Measurements from ENCODE around the gene SLC22A25.
"Not testable (repeated sequence)": the region's sequence is repeated elsewhere in the genome, so short reads cannot be mapped to it uniquely, and the experiment has no call there.

SLC22A25 gene

GRCh38 chr11:63248966-63249365, 5.6 kb upstream of the SLC22A25 start:
- Histone ChIP-seq H3K9me3 (ENCODE audit: severe bottlenecking) (no peaks in the 10 kb centered on the region), H3K4me3 (ENCODE audit: low read depth, low read length) (no peak overlapping the region), H3K27me3 (ENCODE audit: insufficient read depth, low read depth, severe bottlenecking) (peaks cover 37% of the 10 kb centered on the region), H3K36me3 (no peaks in the 10 kb centered on the region), H3K27ac (no peak overlapping the region)
- no peak for DNase-seq
- no peak for TF ChIP-seq CTCF (IDR thresholded peaks at IDR 0.05; ENCODE audit: low read depth, low read length)

GRCh38 chr11:63247237-63248002, 4.0 kb upstream of the SLC22A25 start:
- DNase-seq; H3K4me3 ChIP-seq (ENCODE audit: low read depth, low read length); H3K9me3 ChIP-seq (ENCODE audit: severe bottlenecking); H3K36me3 ChIP-seq; H3K27ac ChIP-seq: not testable (repeated sequence)
- H3K27me3 ChIP-seq (ENCODE audit: insufficient read depth, low read depth, severe bottlenecking) = peaks cover 47% of the 10 kb centered on the region

- TF ChIP-seq CTCF (IDR thresholded peaks at IDR 0.05; ENCODE audit: low read depth, low read length) = no peak
- H3K4me3 ChIP-seq (ENCODE audit: low read depth, low read length) = no peak overlapping the region
- H3K9me3 ChIP-seq (ENCODE audit: severe bottlenecking) = no peaks in the 10 kb centered on the region
Observed at GRCh38 chr11:63246045-63246444, 2.6 kb upstream of the SLC22A25 start.

GRCh38 chr11:63244862-63245261, 1.5 kb upstream of the SLC22A25 start:
- no peak for DNase-seq

More at GRCh38 chr11:63246045-63246444, 2.6 kb upstream of the SLC22A25 start:
- Histone ChIP-seq H3K27me3 (ENCODE audit: insufficient read depth, low read depth, severe bottlenecking) (peaks cover 40% of the 10 kb centered on the region), H3K36me3 (no peaks in the 10 kb centered on the region), H3K27ac (no peak overlapping the region)
- DNase-seq = no peak

GRCh38 chr11:63242089-63242781, 1.2 kb downstream of the SLC22A25 start:
- H3K36me3 ChIP-seq = no peaks in the 10 kb centered on the region
- peaks cover 45% of the 10 kb centered on the region for H3K27me3 ChIP-seq (ENCODE audit: insufficient read depth, low read depth, severe bottlenecking)
- H3K9me3 ChIP-seq (ENCODE audit: severe bottlenecking) = no peaks in the 10 kb centered on the region
- no peak for DNase-seq
- no peak for TF ChIP-seq CTCF (IDR thresholded peaks at IDR 0.05; ENCODE audit: low read depth, low read length)
- H3K4me3 ChIP-seq (ENCODE audit: low read depth, low read length) = no peak overlapping the region
- H3K27ac ChIP-seq = no peak overlapping the region

More at GRCh38 chr11:63244862-63245261, 1.5 kb upstream of the SLC22A25 start:
- Histone ChIP-seq H3K27me3 (ENCODE audit: insufficient read depth, low read depth, severe bottlenecking) (peaks cover 34% of the 10 kb centered on the region), H3K4me3 (ENCODE audit: low read depth, low read length) (no peak overlapping the region), H3K9me3 (ENCODE audit: severe bottlenecking) (no peaks in the 10 kb centered on the region), H3K36me3 (no peaks in the 10 kb centered on the region), H3K27ac (no peak overlapping the region)
- TF ChIP-seq CTCF (IDR thresholded peaks at IDR 0.05; ENCODE audit: low read depth, low read length) = no peak

- DNase-seq = no peak
- Histone ChIP-seq H3K36me3 (no peaks in the 10 kb centered on the region), H3K27me3 (ENCODE audit: insufficient read depth, low read depth, severe bottlenecking) (peaks cover 43% of the 10 kb centered on the region), H3K27ac (no peak overlapping the region), H3K9me3 (ENCODE audit: severe bottlenecking) (no peaks in the 10 kb centered on the region), H3K4me3 (ENCODE audit: low read depth, low read length) (no peak overlapping the region)
- no peak for TF ChIP-seq CTCF (IDR thresholded peaks at IDR 0.05; ENCODE audit: low read depth, low read length)
Observed at GRCh38 chr11:63240791-63241379, 2.5 kb downstream of the SLC22A25 start.
